ENCODE measurements around the gene MBD4. TPM values are rescaled to one million over a fixed set of nuclear protein-coding genes. Genes with fewer than 3 reads are reported as not detected.

The MBD4 gene
- polyA plus RNA-seq, 2 of the 4 experiments (the other 2 are of a cell fraction) = 32.7 to 49.7 TPM

DNA sequence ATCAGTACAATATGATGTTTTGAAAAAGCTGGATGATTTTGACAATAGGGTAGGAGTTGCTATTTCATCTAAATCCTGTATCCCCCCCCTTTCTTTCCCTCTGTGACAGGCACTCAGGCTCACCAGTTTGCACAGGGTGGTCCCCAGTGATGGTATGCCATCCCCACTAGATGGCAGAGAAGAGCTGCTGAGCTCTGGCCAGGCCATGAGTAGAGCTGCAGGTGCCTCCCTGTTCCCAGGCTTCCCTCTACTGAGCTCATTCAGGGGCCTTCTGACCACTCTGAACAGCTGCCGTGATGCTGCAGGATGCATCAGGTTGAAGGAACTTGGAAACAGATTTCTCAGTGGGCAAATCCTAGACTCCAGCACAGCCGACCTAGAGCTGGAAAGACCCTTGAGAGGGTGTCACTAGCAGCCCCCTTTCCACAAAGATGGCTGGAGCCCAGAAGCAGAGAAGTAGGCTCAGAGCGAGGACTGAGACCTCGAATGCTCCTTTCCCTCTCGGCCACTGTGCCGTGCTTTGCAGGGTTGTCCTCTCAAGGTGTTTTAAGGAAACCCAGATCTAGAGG, 56.4 kb downstream of the MBD4 start (continued):
- TF ChIP-seq RAD21 (conservative IDR thresholded peaks at IDR 0.05 in 1 of 2, IDR thresholded peaks at IDR 0.05 in 1 of 2) = peak; percentile 87 to 90
- TF ChIP-seq POLR2AphosphoS2 (conservative IDR thresholded peaks at IDR 0.05; ENCODE audit: low read length) = no peak
- TF ChIP-seq, protein P1, sequence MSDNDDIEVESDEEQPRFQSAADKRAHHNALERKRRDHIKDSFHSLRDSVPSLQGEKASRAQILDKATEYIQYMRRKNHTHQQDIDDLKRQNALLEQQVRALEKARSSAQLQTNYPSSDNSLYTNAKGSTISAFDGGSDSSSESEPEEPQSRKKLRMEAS (IDR thresholded peaks at IDR 0.05) = no peak
- TF ChIP-seq RFX5 (IDR thresholded peaks at IDR 0.05) = no peak

DNA sequence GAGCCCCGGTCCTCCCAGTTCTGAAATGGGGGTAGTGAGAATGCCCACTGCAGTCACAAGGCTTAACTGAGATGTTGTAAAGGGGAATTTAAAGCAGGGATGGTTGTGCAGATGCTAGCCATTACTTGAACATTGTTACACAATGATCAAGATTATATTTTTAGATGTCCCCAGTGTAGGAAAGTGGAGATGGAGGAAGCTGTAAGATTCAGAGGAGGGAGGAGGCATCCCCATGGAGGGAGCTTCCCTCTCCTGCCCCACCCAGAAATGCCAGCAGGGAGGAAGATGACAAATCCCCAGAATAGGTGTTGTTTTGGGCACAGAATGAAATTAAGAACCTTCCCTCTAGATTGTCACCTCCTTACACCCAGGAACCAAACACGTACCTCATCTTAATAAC, 57.4 kb downstream of the MBD4 start:
- WGBS (ENCODE audit: missing lambda C conversion rate) = 92% methylated on average over 2 of the region's 2 CpGs
- Histone ChIP-seq H3K4me3 (no peak overlapping the region), H3K27ac (no peak overlapping the region), H3K4me2 (no peak overlapping the region), H3K4me1 (peaks cover 28% of the 10 kb centered on the region), H3K9me3 (no peaks in the 10 kb centered on the region)
- POLR2A ChIA-PET = no interaction called here
- CTCF ChIA-PET = interaction anchor here (0.9 to 3.7 kb wide), 14 partner anchors 10 to 195 kb away, joined by 3 to 48 read pairs (median 8); no protein-coding TSS in a partner anchor
- ATAC-seq = no peak
- FAIRE-seq = no peak
- no peak for DNase-seq (ENCODE audit: low read depth in 1 of 2, low spot score in 1 of 2)
- TF ChIP-seq NFE2L2 (conservative IDR thresholded peaks at IDR 0.05; ENCODE audit: low read length) (no peak), RFX5 (IDR thresholded peaks at IDR 0.05) (no peak)

Small RNAs within 50 kb of the gene (small RNA-seq; reads per million reads assigned to genes)
- gene SNORA7B = 0 reads per million in 6 experiments

Other genes with a start within 250 kb of the MBD4 start
- 86.5 and 90.2 TPM in 2 replicates for gene COPG1, start 190.3 kb downstream of the MBD4 start, polyA plus RNA-seq (2011; rRNA removed)
- 72.2 to 90.0 TPM (median 80.6 TPM) in 3 replicates for gene COPG1, start 190.3 kb downstream of the MBD4 start, polyA plus RNA-seq (2017; fragmentation: RNase III; extraction: RNeasy Plus Mini Kit Qiagen cat#74134 plus additional on column Dnase treatment)
- gene HMCES, start 161.1 kb downstream of the MBD4 start, polyA plus RNA-seq (2011; rRNA removed) = 35.2 and 38.3 TPM in 2 replicates
- gene HMCES, start 161.1 kb downstream of the MBD4 start, polyA plus RNA-seq (2017; fragmentation: RNase III; extraction: RNeasy Plus Mini Kit Qiagen cat#74134 plus additional on column Dnase treatment) = 38.1 to 40.1 TPM (median 39.9 TPM) in 3 replicates
- gene EFCAB12, start 11.3 kb downstream of the MBD4 start, polyA plus RNA-seq (2011; rRNA removed) = 0.62 and 0.82 TPM in 2 replicates
- 0.81 to 1.4 TPM (median 1.1 TPM) in 3 replicates for gene EFCAB12, start 11.3 kb downstream of the MBD4 start, polyA plus RNA-seq (2017; fragmentation: RNase III; extraction: RNeasy Plus Mini Kit Qiagen cat#74134 plus additional on column Dnase treatment)
- 17.1 and 20.3 TPM in 2 replicates for gene IFT122, start 276 bp upstream of the MBD4 start, polyA plus RNA-seq (2011; rRNA removed)
- 15.0 to 16.8 TPM (median 15.1 TPM) in 3 replicates for gene IFT122, start 276 bp upstream of the MBD4 start, polyA plus RNA-seq (2017; fragmentation: RNase III; extraction: RNeasy Plus Mini Kit Qiagen cat#74134 plus additional on column Dnase treatment)
- gene RHO, start 88.7 kb upstream of the MBD4 start, polyA plus RNA-seq (2011; rRNA removed) = 0.03 and 0.04 TPM in 2 replicates
- not detected in 3 replicates for gene RHO, start 88.7 kb upstream of the MBD4 start, polyA plus RNA-seq (2017; fragmentation: RNase III; extraction: RNeasy Plus Mini Kit Qiagen cat#74134 plus additional on column Dnase treatment)
- gene H1-8, start 103.2 kb upstream of the MBD4 start, polyA plus RNA-seq (2011; rRNA removed) = not detected in 2 replicates
- not detected in 3 replicates for gene H1-8, start 103.2 kb upstream of the MBD4 start, polyA plus RNA-seq (2017; fragmentation: RNase III; extraction: RNeasy Plus Mini Kit Qiagen cat#74134 plus additional on column Dnase treatment)
- 26.8 and 49.3 TPM in 2 replicates for gene PLXND1, start 166.7 kb upstream of the MBD4 start, polyA plus RNA-seq (2011; rRNA removed)
- 47.2 to 72.6 TPM (median 58.6 TPM) in 3 replicates for gene PLXND1, start 166.7 kb upstream of the MBD4 start, polyA plus RNA-seq (2017; fragmentation: RNase III; extraction: RNeasy Plus Mini Kit Qiagen cat#74134 plus additional on column Dnase treatment)

Measured in A549 (cell line).